Ovary (tissue), 3 donors: ENCODE measurements around the gene ANKAR.

Experiments used
- CTCF ChIP-seq, 3 donors: fragments of 450-650 bp in 2 of 3; fragments of 200-600 bp in 1 of 3; IDR thresholded peaks; one replicate each; pipeline versions ENCODE4 v1.5.1 to v1.8.0; 2016 to 2022; ENCODE audit warnings: antibody characterized with exemption in 3 of 3, mild to moderate bottlenecking in 1 of 3
- EP300 ChIP-seq: sonication (generic); formaldehyde crosslinking; IDR thresholded peaks from one replicate; pipeline ENCODE4 v1.6.1; 2017; ENCODE audit warnings: antibody characterized with exemption
- POLR2A ChIP-seq: fragments of 450-650 bp; IDR thresholded peaks from one replicate; pipeline ENCODE4 v1.6.1; 2017; ENCODE audit warnings: antibody characterized with exemption, mild to moderate bottlenecking, moderate library complexity
- donor health status: DM: no; HTN: no; CAD: no.

- TF ChIP-seq CTCF (IDR thresholded peaks at IDR 0.05), result no peak
- TF ChIP-seq POLR2A, result no peak
- no peak for TF ChIP-seq EP300
These were observed 27.6 kb downstream of the ANKAR start for GRCh38 chr2:189702071-189702470.
